ENCODE results near the gene RRP36. TPM values are rescaled to one million over a fixed set of nuclear protein-coding genes. Genes with fewer than 3 reads are reported as not detected.
A peak's percentile ranks its signal among the peaks of the same experiment; 100 is the strongest.

The RRP36 gene
- total RNA-seq, 2 donors from 2014 or later = 31.4 to 78.1 TPM

DNA sequence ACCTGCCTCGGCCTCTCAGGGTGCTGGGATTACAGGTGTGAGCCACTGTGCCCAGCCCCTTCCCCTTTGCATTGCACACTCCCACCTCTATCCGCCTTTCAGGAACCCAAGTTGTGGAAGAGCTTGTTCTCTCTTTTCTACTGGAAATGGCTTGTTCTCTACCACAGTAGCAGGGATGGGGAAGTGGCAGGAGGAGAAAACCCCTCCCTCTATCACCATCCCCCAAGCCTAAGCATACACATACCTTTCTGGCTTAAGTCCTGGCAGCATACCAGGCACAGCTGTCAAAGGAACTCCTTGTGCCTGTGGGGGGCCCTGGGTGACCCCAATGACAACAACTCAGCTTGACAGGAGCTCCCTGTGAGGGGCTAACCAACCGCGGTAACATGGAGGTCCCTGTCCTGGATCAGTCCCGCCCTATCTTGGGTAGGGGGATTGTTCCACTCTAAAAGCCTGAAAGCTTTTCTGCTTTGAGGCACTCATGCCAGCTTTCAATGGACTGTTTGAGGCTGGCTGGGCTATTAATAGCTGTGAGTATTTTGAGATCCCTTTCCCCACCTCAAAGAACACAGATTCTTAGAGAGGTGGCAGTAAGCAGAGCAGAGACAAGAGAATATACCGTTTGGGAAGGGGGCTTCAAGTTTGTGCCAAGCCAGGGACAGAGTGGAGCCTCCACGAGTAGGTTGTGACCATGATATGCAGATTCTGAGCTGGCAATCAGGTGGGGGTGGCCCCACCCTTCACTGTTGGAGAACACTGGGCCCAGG is 5.1 kb upstream of the RRP36 start:
- no peaks in the 10 kb centered on the region for H3K27me3 Mint-ChIP-seq
- peak overlapping the region; percentile 58 for H3K27ac Mint-ChIP-seq
- peak overlapping the region; percentile 94 for H3K4me3 Mint-ChIP-seq

DNA sequence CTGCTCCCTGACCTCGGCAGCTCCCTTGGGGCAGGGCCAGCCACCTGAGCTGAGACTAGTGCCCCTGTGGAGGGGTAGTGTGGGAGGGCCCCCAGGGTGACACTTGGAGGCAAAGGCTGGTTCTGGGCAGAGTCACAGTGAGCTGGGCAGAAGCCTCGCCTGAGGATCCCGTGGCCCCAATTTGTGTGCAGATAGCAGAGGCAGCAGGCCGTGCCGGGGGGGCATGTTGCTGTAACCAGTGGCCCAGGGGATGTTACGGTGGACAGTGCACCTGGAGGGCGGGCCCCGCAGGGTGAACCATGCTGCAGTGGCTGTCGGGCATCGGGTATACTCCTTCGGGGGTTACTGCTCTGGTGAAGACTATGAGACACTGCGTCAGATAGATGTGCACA is 4.5 kb upstream of the RRP36 start:
- Mint-ChIP-seq H3K36me3 (ENCODE audit: low read depth) (peaks cover 79% of the 10 kb centered on the region), H3K4me1 (peaks cover 26% of the 10 kb centered on the region), H3K27me3 (no peaks in the 10 kb centered on the region), H3K4me3 (no peak overlapping the region), H3K9me3 (no peaks in the 10 kb centered on the region), H3K27ac (peak overlapping the region; percentile 34)
- ATAC-seq (replicated peaks) = no peak

More for the DNA sequence above, 5.1 kb upstream of the RRP36 start:
- no peak for ATAC-seq (replicated peaks)
- Mint-ChIP-seq H3K4me1 (peaks cover 32% of the 10 kb centered on the region), H3K36me3 (ENCODE audit: low read depth) (peaks cover 85% of the 10 kb centered on the region), H3K9me3 (no peaks in the 10 kb centered on the region)

DNA sequence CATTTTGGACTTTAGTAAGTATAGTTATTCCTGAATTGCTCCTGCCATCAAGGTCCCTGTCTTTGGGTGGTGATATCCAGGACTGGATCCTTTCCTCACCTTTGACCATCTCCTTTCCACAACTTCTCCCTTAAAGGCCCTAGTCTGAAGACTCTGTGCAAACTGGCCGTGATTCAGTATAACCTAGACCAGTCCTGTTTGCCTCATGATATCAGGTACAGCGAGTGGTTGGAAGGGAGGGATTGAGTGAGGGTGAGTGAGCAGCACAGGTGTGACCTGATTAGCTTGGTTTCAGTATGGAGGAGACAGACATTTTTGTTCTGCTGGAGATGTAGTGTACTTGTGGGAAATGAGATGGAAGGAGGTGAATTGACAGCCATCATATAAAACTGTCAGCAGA is 2.3 kb upstream of the RRP36 start:
- H3K36me3 Mint-ChIP-seq (ENCODE audit: low read depth) = peaks cover 65% of the 10 kb centered on the region
- no peak overlapping the region for H3K4me3 Mint-ChIP-seq
- H3K4me1 Mint-ChIP-seq = peaks cover 16% of the 10 kb centered on the region
- H3K27me3 Mint-ChIP-seq = no peaks in the 10 kb centered on the region
- no peak overlapping the region for H3K27ac Mint-ChIP-seq
- no peaks in the 10 kb centered on the region for H3K9me3 Mint-ChIP-seq
- no peak for ATAC-seq (replicated peaks)

DNA sequence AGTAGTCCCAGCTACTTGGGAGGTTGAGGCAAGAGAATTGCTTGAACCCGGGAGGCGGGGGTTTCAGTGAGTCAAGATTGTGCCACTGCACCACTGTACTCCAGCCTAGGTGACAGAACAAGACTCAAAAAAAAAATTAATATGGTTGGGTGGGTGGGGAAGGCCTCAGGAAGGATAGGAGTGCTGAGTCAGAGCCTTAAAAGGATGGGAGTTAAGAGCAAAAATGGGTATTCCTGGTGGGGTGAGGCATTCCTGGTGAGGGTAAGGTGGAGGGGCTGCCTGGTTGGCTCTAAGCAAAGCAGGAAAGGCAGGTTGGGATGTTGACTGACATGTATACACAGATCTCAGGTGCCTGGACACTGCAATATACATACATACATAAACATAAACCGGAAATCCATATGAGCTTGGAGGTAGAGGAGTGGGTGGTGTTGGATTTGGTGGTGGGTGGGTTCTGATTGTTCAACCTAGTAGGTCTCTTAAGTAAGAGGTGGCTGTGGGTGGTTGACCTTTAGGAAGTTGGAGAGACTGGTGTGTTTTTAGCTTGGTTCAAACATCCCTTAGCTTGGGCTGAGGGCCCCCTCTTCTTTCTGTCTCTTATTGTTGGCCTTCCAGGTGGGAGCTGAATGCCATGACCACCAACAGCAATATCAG is 1.2 kb upstream of the RRP36 start:
- Mint-ChIP-seq H3K27ac (no peak overlapping the region), H3K4me1 (peaks cover 17% of the 10 kb centered on the region), H3K4me3 (peak overlapping the region; percentile 86), H3K27me3 (no peaks in the 10 kb centered on the region), H3K9me3 (no peaks in the 10 kb centered on the region), H3K36me3 (ENCODE audit: low read depth) (peaks cover 68% of the 10 kb centered on the region)
- no peak for ATAC-seq (replicated peaks)

DNA sequence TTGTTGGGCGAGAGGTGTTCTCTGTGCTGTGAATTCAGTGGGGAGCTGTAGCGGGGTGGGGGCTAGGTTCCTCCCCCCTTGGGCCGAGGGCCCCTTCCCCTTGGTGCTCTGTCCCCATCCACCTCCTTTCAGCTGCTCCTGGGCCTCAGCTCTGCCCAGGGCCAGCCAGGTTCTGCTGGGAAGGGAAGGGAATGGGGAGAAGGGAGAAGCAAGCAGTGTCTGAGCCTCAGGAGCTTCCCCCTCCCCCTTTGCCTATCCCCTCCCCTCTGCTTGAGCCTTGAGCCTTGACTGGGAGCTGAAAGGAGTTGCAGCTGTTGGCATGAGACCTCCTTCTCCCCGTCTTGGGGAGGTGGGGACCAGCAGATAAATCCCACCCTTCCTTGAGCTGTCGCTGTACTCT is 576 bp upstream of the RRP36 start:
- ATAC-seq (replicated peaks) = peak; percentile 3
- Mint-ChIP-seq H3K9me3 (no peaks in the 10 kb centered on the region), H3K27me3 (no peaks in the 10 kb centered on the region), H3K36me3 (ENCODE audit: low read depth) (peaks cover 74% of the 10 kb centered on the region), H3K4me3 (peak overlapping the region; percentile 86), H3K27ac (peak overlapping the region; percentile 85), H3K4me1 (peaks cover 16% of the 10 kb centered on the region)

DNA sequence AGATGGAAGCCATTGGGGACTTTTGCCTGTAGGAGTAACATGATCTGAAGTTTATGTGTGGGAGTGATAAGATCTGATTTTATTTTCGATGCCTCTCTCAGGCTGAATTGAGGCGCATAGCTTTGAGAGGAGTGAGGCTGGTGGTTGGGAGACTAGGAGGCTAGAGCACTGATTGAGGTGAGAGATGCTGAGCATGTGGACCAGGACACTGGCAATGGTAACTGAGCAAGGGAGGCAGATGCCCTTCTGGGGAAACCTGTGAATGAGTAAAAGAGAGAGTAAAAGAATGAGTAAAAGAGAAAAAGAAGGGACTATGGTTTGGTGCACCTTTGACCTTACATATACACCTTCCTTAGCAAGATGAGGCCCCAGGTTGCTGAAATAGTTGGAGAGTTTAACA is 3.0 kb downstream of the RRP36 start:
- Mint-ChIP-seq H3K27me3 (no peaks in the 10 kb centered on the region), H3K4me1 (peaks cover 16% of the 10 kb centered on the region), H3K27ac (peak overlapping the region; percentile 40), H3K36me3 (ENCODE audit: low read depth) (peaks cover 74% of the 10 kb centered on the region), H3K9me3 (no peaks in the 10 kb centered on the region), H3K4me3 (peak overlapping the region; percentile 12)
- peak; percentile 25 for ATAC-seq (replicated peaks)

DNA sequence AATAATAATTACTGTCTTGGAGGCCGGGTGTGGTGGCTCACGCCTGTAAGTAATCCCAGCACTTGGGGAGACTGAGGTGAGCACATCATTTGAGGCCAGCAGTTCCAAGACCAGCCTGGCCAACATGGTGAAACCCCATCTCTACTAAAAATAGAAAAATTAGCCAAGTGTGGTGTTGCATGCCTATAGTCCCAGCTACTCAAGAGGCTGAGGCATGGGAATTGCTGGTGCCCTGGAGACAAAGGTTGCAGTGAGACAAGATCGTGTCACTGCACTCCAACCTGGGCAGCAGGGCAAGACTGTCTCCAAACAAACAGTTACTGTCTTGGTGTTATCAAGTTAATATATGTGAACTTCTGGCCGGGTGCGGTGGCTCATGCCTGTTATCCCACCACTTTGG is 4.9 kb downstream of the RRP36 start:
- Mint-ChIP-seq H3K36me3 (ENCODE audit: low read depth) (peaks cover 80% of the 10 kb centered on the region), H3K9me3 (no peaks in the 10 kb centered on the region), H3K4me3 (no peak overlapping the region), H3K4me1 (peaks cover 16% of the 10 kb centered on the region), H3K27ac (peak overlapping the region; percentile 26), H3K27me3 (no peaks in the 10 kb centered on the region)
- ATAC-seq (replicated peaks) = no peak

DNA sequence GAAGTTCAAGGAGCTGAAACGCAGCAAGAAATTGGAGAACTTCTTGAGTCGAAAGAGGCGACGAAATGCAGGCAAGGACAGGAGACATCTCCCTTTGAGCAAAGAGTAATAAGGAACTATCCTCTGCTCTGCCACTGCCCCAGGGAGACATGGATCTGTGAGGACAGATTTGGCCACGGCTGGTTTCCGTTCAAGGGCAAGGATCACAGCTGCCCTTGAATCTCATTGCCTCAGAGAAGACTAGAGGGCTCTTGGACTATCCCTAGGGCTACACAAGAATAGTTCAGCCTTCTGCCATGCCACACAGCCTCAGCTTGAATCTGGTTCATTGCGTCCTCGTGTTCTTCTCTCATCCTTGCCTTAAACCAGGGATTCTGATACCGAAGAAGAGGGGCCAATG is 7.7 kb downstream of the RRP36 start:
- Mint-ChIP-seq H3K36me3 (ENCODE audit: low read depth) (peaks cover 99% of the 10 kb centered on the region), H3K4me3 (no peak overlapping the region), H3K27me3 (no peaks in the 10 kb centered on the region), H3K27ac (no peak overlapping the region), H3K9me3 (no peaks in the 10 kb centered on the region), H3K4me1 (peaks cover 13% of the 10 kb centered on the region)
- no peak for ATAC-seq (replicated peaks)

DNA sequence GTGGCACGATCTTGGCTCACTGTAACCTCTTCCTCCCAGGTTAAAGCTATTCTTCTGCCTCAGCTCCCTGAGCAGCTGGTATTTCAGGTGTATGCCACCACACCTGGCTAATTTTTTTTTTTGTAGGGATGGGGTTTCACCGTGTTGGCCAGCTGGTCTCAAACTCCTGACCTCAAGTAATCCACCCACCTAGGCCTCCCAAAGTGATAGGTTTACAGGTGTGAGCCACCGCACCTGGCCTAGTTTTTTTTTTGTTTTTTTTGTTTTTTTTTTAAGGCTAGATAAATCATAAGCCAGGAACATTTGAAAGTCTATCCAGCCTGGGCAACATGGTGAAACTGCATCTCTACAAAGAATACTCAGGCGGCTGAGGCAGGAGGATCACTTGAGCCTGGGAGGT is 10.9 kb downstream of the RRP36 start:
- peaks cover 93% of the 10 kb centered on the region for H3K36me3 Mint-ChIP-seq (ENCODE audit: low read depth)

DNA sequence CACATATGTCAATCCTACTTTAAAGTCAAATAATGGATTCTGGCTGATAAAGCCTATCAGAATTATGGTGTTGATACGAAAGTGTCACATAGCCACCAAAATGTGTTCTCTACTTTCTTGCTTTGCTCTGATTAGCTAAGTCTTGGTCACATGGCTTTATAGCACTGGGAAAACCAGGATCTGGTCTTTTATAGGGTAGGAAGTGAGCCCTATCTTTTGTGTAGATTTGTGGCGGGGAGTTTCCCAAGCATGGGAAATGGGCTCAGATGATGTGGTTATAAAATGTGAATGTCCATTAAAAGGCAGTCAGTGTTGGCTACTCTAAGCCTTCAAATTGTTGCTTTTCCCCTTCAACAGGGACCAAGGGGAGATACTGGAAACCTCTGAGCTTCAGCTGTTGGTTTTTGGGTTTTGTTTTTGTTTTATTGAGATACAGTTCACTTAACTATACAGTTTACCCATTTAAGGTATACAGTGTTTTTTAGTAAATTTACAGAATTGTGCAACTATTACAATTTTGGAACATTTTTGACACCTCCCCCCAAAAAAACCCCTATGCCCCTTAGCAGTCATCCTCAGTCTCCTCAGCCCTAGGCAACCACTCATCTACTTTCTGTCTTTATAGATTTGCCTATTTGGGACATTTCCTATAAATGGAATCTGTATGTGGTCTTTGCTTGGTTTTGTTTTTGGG is 12.2 kb downstream of the RRP36 start:
- Mint-ChIP-seq H3K36me3 (ENCODE audit: low read depth) (peaks cover 87% of the 10 kb centered on the region), H3K9me3 (no peaks in the 10 kb centered on the region), H3K27me3 (no peaks in the 10 kb centered on the region), H3K4me1 (no peaks in the 10 kb centered on the region), H3K4me3 (no peak overlapping the region), H3K27ac (peak overlapping the region; percentile 9)
- ATAC-seq (replicated peaks) = no peak

More for the DNA sequence above, 10.9 kb downstream of the RRP36 start:
- Mint-ChIP-seq H3K9me3 (no peaks in the 10 kb centered on the region), H3K27me3 (no peaks in the 10 kb centered on the region), H3K4me1 (peaks cover 5% of the 10 kb centered on the region), H3K4me3 (no peak overlapping the region), H3K27ac (no peak overlapping the region)
- ATAC-seq (replicated peaks) = no peak

DNA sequence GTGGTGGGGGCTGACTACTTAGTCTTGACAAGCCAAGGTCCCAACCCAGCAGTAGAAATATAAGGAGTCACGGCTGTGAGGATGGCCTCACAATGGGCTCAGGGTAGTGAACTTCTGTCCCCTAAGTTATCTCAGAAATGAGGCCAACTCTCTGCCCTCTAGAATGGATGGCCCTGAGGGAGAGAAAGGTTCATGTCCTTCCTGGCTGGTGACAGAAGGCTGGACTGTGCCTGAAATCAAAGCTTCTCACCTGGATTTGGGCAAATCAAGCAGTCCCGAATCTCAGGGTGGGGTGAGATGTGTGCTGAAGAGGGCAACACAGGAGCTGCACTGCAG is 12.7 kb downstream of the RRP36 start:
- H3K27ac Mint-ChIP-seq = no peak overlapping the region
- H3K4me3 Mint-ChIP-seq = no peak overlapping the region
- H3K27me3 Mint-ChIP-seq = no peaks in the 10 kb centered on the region
- ATAC-seq (replicated peaks) = no peak
- peaks cover 84% of the 10 kb centered on the region for H3K36me3 Mint-ChIP-seq (ENCODE audit: low read depth)
- H3K4me1 Mint-ChIP-seq = no peaks in the 10 kb centered on the region
- no peaks in the 10 kb centered on the region for H3K9me3 Mint-ChIP-seq

DNA sequence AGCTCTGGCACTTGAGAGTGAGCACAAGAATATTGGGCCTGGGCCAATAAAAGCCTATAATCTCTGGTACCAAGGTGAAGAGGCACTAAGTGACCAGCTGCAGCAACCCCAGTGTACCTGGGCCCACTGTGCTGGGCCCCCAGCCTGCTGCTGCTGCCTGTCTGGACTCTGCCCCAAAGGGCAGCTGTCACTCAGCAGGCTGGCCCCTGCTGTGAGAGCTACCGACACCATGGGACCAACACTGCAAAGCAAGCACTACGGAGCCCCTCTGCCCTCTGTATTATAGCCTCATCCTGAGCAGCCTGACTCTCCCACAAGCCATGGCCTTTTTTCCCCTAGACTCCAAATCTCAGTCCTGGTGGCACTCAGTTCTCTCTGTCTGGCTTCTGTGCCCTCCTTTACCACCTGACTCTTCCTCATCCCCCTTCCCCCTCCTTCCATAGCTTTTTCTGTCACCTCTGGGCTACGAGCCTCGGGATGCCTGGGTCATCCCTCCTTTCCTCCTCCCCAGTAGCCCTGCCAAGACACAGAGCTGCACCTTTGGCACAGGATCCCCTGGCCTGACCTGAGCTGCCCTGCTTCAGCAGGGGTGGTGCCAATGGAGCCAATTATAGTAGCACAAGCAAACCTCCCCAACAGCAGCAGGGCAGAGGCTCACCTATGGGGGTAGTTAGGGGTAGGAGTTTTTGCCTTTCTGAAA is 14.2 kb downstream of the RRP36 start:
- H3K36me3 Mint-ChIP-seq (ENCODE audit: low read depth) = peaks cover 79% of the 10 kb centered on the region
- no peaks in the 10 kb centered on the region for H3K27me3 Mint-ChIP-seq
- no peak overlapping the region for H3K27ac Mint-ChIP-seq

DNA sequence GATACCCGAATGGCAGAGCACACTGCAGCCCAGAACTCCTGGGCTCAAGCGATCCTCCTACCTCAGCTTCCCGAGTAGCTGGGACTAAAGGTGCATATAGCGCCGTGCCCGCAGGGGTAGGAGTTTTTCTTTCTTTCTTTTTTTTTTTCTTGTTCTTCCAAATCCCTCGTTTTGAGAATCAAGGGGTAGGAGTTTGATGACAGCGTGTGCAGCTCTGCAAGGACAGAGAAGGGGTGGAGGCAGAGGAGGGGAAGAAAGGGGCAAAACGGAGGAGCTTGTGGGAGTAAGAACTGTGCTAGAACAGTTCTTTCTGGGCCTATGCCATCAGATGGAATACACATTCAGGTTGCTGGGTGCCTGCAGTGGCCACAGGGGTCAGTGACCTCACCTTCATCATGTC is 15.3 kb downstream of the RRP36 start:
- peaks cover 77% of the 10 kb centered on the region for H3K36me3 Mint-ChIP-seq (ENCODE audit: low read depth)

More for the DNA sequence above, 14.2 kb downstream of the RRP36 start:
- Mint-ChIP-seq H3K9me3 (no peaks in the 10 kb centered on the region), H3K4me1 (no peaks in the 10 kb centered on the region), H3K4me3 (no peak overlapping the region)
- no peak for ATAC-seq (replicated peaks)

DNA sequence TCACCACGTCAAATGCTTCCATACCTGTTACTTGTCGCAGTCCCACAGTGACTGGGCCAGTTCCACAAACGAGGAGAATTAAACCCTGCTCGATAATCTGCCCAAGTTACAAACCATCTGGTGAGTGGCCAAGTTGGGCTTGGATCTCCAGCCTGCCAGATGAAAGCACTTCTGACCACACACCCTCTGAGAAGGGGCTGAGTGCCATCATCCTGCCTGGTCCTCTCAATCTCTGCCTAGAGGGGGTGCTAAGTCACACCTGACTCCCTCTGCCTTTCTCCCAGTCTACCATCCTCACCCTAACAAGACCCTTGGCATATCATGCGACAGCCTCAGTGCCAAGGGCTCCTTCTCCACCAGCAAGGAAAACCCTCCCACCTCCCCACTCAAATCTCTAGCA is 15.8 kb downstream of the RRP36 start:
- ATAC-seq (replicated peaks) = no peak
- Mint-ChIP-seq H3K36me3 (ENCODE audit: low read depth) (peaks cover 76% of the 10 kb centered on the region), H3K9me3 (no peaks in the 10 kb centered on the region), H3K4me1 (no peaks in the 10 kb centered on the region), H3K27ac (peak overlapping the region; percentile 12), H3K27me3 (no peaks in the 10 kb centered on the region), H3K4me3 (no peak overlapping the region)

More for the DNA sequence above, 15.3 kb downstream of the RRP36 start:
- Mint-ChIP-seq H3K27me3 (no peaks in the 10 kb centered on the region), H3K4me1 (no peaks in the 10 kb centered on the region), H3K9me3 (no peaks in the 10 kb centered on the region), H3K27ac (no peak overlapping the region), H3K4me3 (no peak overlapping the region)
- ATAC-seq (replicated peaks) = no peak

Data from activated T-helper 17 cell treated with anti-CD3 and anti-CD28 coated beads, Interleukin-2, amount 50 U/mL, for 72 hours (primary cell).